Activated naive CD8-positive, alpha-beta T cell treated with anti-CD3 and anti-CD28 coated beads, Interleukin-2, amount 10 ng/mL, durations not matched to agents 7 days and 5 days (primary cell): ENCODE results near the gene OR51L1. TPM values are rescaled to one million over a fixed set of nuclear protein-coding genes. Genes with fewer than 3 reads are reported as not detected.

Experiments
- ATAC-seq: fragments of 150-1000 bp; cut with Tn5 transposase; one replicate; pipeline ENCODE4 v1.10.0; 2021; ENCODE audit warnings: low read depth, moderate library complexity
- POLR2A ChIA-PET: fragments of 350-600 bp; sonication (Branson Sonifier 250); formaldehyde crosslinking; loops from one replicate; lab custom pipeline; 2021; ENCODE audit warnings: antibody characterized with exemption; lab: Charles Lee
- DNase-seq: peaks from one replicate; pipeline ENCODE4 v3.0.0; 2021
- H3K27ac Mint-ChIP-seq: one replicate; pipeline ENCODE4 v1.8.0; 2022; ENCODE audit warnings: mild to moderate bottlenecking, mixed read lengths
- H3K27me3 Mint-ChIP-seq: one replicate; pipeline ENCODE4 v1.8.0; 2022; ENCODE audit warnings: mild to moderate bottlenecking, moderate library complexity, mixed read lengths
- H3K36me3 Mint-ChIP-seq: one replicate; pipeline ENCODE4 v1.8.0; 2021; ENCODE audit warnings: mild to moderate bottlenecking, mixed read lengths
- H3K4me1 Mint-ChIP-seq: one replicate; pipeline ENCODE4 v1.8.0; 2021; ENCODE audit warnings: mixed read lengths
- H3K4me3 Mint-ChIP-seq: one replicate; pipeline ENCODE4 v1.8.0; 2022; ENCODE audit warnings: mild to moderate bottlenecking, moderate library complexity, mixed read lengths
- H3K9me3 Mint-ChIP-seq: one replicate; pipeline ENCODE4 v1.8.0; 2021; ENCODE audit warnings: mixed read lengths
- total RNA-seq, 2 experiments: library from RNA; stranded (reverse); gene quantifications; one replicate each; pipeline ENCODE4 v1.2.3, GENCODE V29; 2021

OR51L1 gene
- total RNA-seq, 2 experiments from 2014 or later: not detected

GRCh38 chr11:5013012-5013411 is 18.4 kb downstream of the OR51L1 start:
- H3K27ac Mint-ChIP-seq: no peak overlapping the region
- DNase-seq (no peak), ATAC-seq (no peak)
- H3K4me3 Mint-ChIP-seq: no peak overlapping the region
- no peaks in the 10 kb centered on the region for H3K4me1 Mint-ChIP-seq
- no peaks in the 10 kb centered on the region for H3K9me3 Mint-ChIP-seq
- H3K27me3 Mint-ChIP-seq: no peaks in the 10 kb centered on the region
- POLR2A ChIA-PET: no interaction called here
- no peaks in the 10 kb centered on the region for H3K36me3 Mint-ChIP-seq

GRCh38 chr11:5021996-5022395 is 27.3 kb downstream of the OR51L1 start:
- no peak overlapping the region for H3K27ac Mint-ChIP-seq
- peaks cover 12% of the 10 kb centered on the region for H3K9me3 Mint-ChIP-seq
- H3K4me3 Mint-ChIP-seq: no peak overlapping the region
- DNase-seq: no peak
- POLR2A ChIA-PET: no interaction called here
- ATAC-seq: no peak
- no peaks in the 10 kb centered on the region for H3K27me3 Mint-ChIP-seq
- H3K36me3 Mint-ChIP-seq: no peaks in the 10 kb centered on the region
- no peaks in the 10 kb centered on the region for H3K4me1 Mint-ChIP-seq

- Mint-ChIP-seq H3K27ac (no peak overlapping the region), H3K27me3 (no peaks in the 10 kb centered on the region), H3K9me3 (no peaks in the 10 kb centered on the region), H3K4me1 (no peaks in the 10 kb centered on the region), H3K4me3 (no peak overlapping the region), H3K36me3 (no peaks in the 10 kb centered on the region)
- POLR2A ChIA-PET: no interaction called here
- no peak for DNase-seq
- ATAC-seq: no peak
Observed at GRCh38 chr11:5036669-5037068, 42.0 kb downstream of the OR51L1 start.

- Mint-ChIP-seq H3K27ac (no peak overlapping the region), H3K27me3 (no peaks in the 10 kb centered on the region), H3K9me3 (no peaks in the 10 kb centered on the region), H3K4me3 (no peak overlapping the region), H3K36me3 (no peaks in the 10 kb centered on the region), H3K4me1 (no peaks in the 10 kb centered on the region)
- POLR2A ChIA-PET: no interaction called here
- no peak for ATAC-seq
- no peak for DNase-seq
Observed at GRCh38 chr11:5037926-5038325, 43.3 kb downstream of the OR51L1 start.

GRCh38 chr11:5038341-5038740 is 43.7 kb downstream of the OR51L1 start:
- DNase-seq (no peak), ATAC-seq (no peak)
- Mint-ChIP-seq H3K27ac (no peak overlapping the region), H3K27me3 (no peaks in the 10 kb centered on the region), H3K4me3 (no peak overlapping the region), H3K9me3 (no peaks in the 10 kb centered on the region), H3K36me3 (no peaks in the 10 kb centered on the region), H3K4me1 (no peaks in the 10 kb centered on the region)
- POLR2A ChIA-PET: no interaction called here

- H3K27me3 Mint-ChIP-seq: peaks cover 2% of the 10 kb centered on the region
- no peak overlapping the region for H3K4me3 Mint-ChIP-seq
- H3K27ac Mint-ChIP-seq: no peak overlapping the region
- H3K4me1 Mint-ChIP-seq: no peaks in the 10 kb centered on the region
- DNase-seq (no peak), ATAC-seq (no peak)
- H3K36me3 Mint-ChIP-seq: no peaks in the 10 kb centered on the region
- POLR2A ChIA-PET: no interaction called here
- no peaks in the 10 kb centered on the region for H3K9me3 Mint-ChIP-seq
Observed at GRCh38 chr11:5040876-5041275, 46.2 kb downstream of the OR51L1 start.

- no peak overlapping the region for H3K27ac Mint-ChIP-seq
- no peaks in the 10 kb centered on the region for H3K4me1 Mint-ChIP-seq
- no peak for DNase-seq
- no peaks in the 10 kb centered on the region for H3K9me3 Mint-ChIP-seq
- H3K27me3 Mint-ChIP-seq: peaks cover 2% of the 10 kb centered on the region
- H3K36me3 Mint-ChIP-seq: no peaks in the 10 kb centered on the region
- H3K4me3 Mint-ChIP-seq: no peak overlapping the region
- ATAC-seq: no peak
- POLR2A ChIA-PET: no interaction called here
Observed at GRCh38 chr11:5042091-5042490, 47.4 kb downstream of the OR51L1 start.

GRCh38 chr11:5043380-5043779 is 48.7 kb downstream of the OR51L1 start:
- DNase-seq: no peak
- Mint-ChIP-seq H3K4me3 (no peak overlapping the region), H3K27me3 (peaks cover 2% of the 10 kb centered on the region), H3K4me1 (no peaks in the 10 kb centered on the region), H3K9me3 (no peaks in the 10 kb centered on the region), H3K27ac (no peak overlapping the region), H3K36me3 (no peaks in the 10 kb centered on the region)
- ATAC-seq: no peak
- POLR2A ChIA-PET: no interaction called here

GRCh38 chr11:5046226-5046625 is 51.6 kb downstream of the OR51L1 start, which contains the start of gene OR52J3:
Gene OR52J3, plus strand, starts transcription at chr11:5046526. Its CDS starts 0 bp downstream, at chr11:5046526.
- no peaks in the 10 kb centered on the region for H3K9me3 Mint-ChIP-seq

GRCh38 chr11:5046754-5047330 is 52.2 kb downstream of the OR51L1 start:
- no peak overlapping the region for H3K27ac Mint-ChIP-seq
- no peaks in the 10 kb centered on the region for H3K36me3 Mint-ChIP-seq
- no peaks in the 10 kb centered on the region for H3K4me1 Mint-ChIP-seq
- ATAC-seq (no peak), DNase-seq (no peak)
- POLR2A ChIA-PET: no interaction called here
- no peaks in the 10 kb centered on the region for H3K9me3 Mint-ChIP-seq
- no peak overlapping the region for H3K4me3 Mint-ChIP-seq
- H3K27me3 Mint-ChIP-seq: peaks cover 2% of the 10 kb centered on the region

More at GRCh38 chr11:5046226-5046625, 51.6 kb downstream of the OR51L1 start, which contains the start of gene OR52J3:
- no peak within 1 kb of the TSS for H3K4me3 Mint-ChIP-seq
- peaks cover 2% of the 10 kb centered on the region for H3K27me3 Mint-ChIP-seq
- no peak for ATAC-seq
- DNase-seq: no peak
- POLR2A ChIA-PET: no interaction called here
- H3K27ac Mint-ChIP-seq: no peak within 1 kb of the TSS
- H3K4me1 Mint-ChIP-seq: no peaks in the 10 kb centered on the region
- no peaks in the 10 kb centered on the region for H3K36me3 Mint-ChIP-seq

Other genes with a start within 250 kb of the OR51L1 start
- not detected for gene OR51F1, start 224.9 kb upstream of the OR51L1 start, total RNA-seq
- not detected for gene OR52R1, start 190.5 kb upstream of the OR51L1 start, total RNA-seq
- gene OR51F2, start 173.5 kb upstream of the OR51L1 start, total RNA-seq: not detected
- gene OR51S1, start 145.6 kb upstream of the OR51L1 start, total RNA-seq: not detected
- gene OR51T1, start 113.0 kb upstream of the OR51L1 start, total RNA-seq: not detected
- gene OR51A7, start 91.1 kb upstream of the OR51L1 start, total RNA-seq: not detected
- gene OR51G2, start 75.5 kb upstream of the OR51L1 start, total RNA-seq: not detected
- gene OR51G1, start 70.5 kb upstream of the OR51L1 start, total RNA-seq: not detected
- gene OR51A4, start 47.2 kb upstream of the OR51L1 start, total RNA-seq: not detected
- gene OR51A2, start 39.1 kb upstream of the OR51L1 start, total RNA-seq: not detected
- gene OR52J3, start 51.7 kb downstream of the OR51L1 start, total RNA-seq: not detected
- not detected for gene OR52E2, start 64.8 kb downstream of the OR51L1 start, total RNA-seq
- gene OR52E1, start 74.7 kb downstream of the OR51L1 start, total RNA-seq: not detected
- not detected for gene OR52A5, start 143.5 kb downstream of the OR51L1 start, total RNA-seq
- not detected for gene OR52A1, start 159.9 kb downstream of the OR51L1 start, total RNA-seq
- gene OR51V1, start 205.8 kb downstream of the OR51L1 start, total RNA-seq: not detected
- not detected for gene HBB, start 232.2 kb downstream of the OR51L1 start, total RNA-seq
- gene HBD, start 239.6 kb downstream of the OR51L1 start, total RNA-seq: not detected